Activated T-cell treated with anti-CD3 and anti-CD28 coated beads, Interleukin-2, amount 50 U/mL, for 1 hour (primary cell): ENCODE data around the gene ANKRD1.

Source experiments
- DNase-seq: peaks from one replicate; pipeline ENCODE4 v3.0.0-alpha.2; 2020

The ANKRD1 gene

GRCh38 chr10:90935581-90936275 is 14.8 kb upstream of the ANKRD1 start:
- no peak for DNase-seq

DNA sequence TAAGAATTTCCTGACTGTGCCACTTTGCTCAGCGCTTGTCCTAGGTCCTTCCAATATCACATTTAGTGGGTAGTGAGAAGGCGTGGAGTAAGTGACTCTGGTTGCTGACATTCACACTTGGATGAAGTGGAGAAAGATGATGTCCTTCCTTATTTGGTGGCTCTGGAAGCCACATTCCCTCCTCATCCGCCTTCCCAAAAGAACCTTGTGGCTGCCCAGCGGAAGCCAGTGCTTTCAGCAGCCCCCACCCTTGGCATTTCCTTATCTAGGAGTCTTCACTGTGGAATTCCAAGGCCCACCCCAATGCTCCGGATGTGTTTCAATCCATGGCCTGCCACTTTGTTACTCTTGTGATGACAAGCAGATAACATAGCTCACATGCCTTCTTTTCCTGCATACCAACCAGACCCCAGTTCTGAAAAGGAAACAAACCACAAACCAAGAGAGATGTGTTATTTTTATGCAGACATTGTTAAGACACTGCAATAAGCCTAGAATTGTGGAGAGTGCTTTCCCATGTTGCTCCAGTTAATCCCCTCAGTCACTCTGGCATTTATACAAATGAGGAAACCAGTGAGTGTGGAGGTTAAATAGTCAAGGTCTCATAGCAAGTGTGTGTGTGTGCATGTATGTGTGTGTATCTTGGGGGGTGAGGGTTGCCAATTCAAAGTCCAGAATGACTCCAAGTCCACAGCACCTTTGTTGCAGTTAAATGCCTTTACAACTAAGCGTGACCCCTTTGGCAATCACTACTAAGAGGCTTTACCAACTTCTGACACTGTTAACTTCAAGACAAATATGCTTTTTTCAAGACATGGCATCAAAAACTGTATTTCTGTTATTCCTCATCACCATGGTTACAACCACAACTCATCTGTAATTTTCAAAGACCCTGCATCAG is 10.3 kb upstream of the ANKRD1 start:
- DNase-seq: no peak

DNA sequence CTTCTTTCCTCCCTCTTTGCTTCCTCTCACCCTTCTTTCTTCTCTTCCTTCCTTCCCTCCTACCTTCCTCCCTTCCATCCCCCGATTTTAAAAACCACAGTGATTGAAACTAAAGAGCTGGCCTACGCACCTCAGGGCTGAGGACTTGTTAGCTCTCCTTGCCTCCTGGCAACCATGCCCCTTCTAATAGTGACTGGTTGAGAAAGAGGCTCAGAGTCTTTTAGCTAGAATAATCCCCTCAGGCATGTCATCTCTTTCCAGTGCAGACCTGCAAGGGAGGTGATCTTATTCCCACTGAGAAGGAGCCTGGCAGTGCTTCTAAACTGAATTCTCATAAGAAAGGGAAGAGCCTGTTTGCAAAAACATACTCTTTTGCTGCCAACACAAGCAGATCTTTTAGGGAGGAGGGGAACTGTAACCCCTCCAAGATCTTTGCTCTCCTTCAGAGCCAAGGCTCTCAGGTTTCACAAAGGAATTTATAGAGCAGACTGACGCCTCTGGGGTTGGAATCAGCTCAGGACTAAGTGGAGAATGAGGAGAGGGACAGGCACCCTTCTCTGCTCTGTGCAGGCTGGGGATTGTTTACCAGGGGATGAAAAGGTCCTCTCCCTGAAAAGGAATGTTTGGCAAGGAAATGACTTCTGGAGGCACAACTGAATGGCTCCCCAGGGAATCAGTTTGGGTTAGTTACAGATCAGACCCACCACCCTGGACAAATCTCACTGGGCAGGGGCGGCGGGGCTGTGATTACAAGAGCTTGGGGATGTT is 9.4 kb upstream of the ANKRD1 start:
- DNase-seq: no peak

GRCh38 chr10:90929179-90929578 is 8.3 kb upstream of the ANKRD1 start:
- DNase-seq: no peak

- no peak for DNase-seq
Measured at GRCh38 chr10:90927293-90927692, 6.4 kb upstream of the ANKRD1 start.

- DNase-seq: no peak
Measured at GRCh38 chr10:90925079-90926029, 4.5 kb upstream of the ANKRD1 start.

- no peak for DNase-seq
Measured at GRCh38 chr10:90924552-90924951, 3.7 kb upstream of the ANKRD1 start.

- DNase-seq: no peak
Measured at GRCh38 chr10:90923111-90923731, 2.3 kb upstream of the ANKRD1 start.

DNA sequence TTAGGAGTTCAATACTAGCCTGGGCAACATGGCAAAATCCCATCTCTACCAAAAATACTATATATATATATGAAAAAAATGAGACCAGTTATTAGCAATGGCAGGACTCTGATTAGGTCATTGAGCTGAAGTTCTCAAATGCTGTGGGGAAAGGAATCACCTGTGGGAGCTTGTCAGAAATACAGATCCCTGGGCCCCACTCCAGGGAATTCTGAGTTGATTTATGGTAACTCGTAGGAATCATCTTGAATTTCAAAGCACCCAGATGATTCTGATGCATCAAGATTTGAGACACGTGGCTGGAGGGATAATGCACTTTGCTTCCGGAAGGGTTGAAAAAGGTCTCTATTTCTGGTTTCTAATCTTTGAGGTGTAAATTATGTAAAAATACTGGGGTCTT is 1.0 kb upstream of the ANKRD1 start:
- DNase-seq: no peak

GRCh38 chr10:90919683-90920574 is 958 bp downstream of the ANKRD1 start:
- DNase-seq: no peak

GRCh38 chr10:90917968-90918318 is 2.9 kb downstream of the ANKRD1 start:
- no peak for DNase-seq

- DNase-seq: no peak
Measured at GRCh38 chr10:90917238-90917967, 3.5 kb downstream of the ANKRD1 start.

DNA sequence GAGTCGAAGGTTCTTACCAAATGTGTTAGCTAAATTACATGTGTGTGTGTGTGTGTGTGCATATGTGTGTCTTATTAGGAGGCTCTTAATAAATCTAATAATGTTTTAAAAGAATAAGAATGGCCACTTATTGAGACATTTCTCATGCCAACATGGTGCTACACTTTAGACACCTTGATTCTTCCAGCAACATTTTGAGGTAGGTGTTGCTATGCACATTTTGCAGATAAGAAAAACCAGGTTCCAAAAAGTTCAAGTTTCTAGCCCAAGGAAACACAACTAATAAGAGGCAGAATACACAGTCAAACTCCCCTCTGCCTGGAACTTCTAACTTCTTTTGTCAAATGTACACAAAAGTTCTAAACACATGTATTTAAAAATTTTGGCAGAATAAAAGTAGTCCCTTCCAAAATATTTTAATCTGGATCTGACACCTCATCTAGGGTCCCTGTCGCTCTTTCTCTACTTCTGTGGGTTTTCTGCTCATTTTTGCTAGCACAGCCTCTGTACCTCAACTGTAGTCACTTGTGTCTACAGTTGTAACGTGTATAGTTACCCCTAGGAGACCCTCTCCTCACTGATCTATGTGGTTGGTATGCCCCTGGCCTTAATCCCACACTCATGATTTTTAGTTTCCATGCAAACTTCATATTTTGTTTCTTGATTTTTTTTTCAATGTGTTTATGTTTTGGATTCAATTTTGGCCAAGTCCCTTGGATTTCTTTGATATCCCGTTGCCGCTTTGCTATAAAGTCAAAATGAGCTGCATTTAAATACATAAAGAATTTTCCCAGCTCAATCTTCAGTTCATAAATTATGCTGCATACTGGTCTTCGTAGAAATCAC is 4.3 kb downstream of the ANKRD1 start:
- DNase-seq: no peak

- no peak for DNase-seq
Measured at GRCh38 chr10:90915766-90916075, 5.2 kb downstream of the ANKRD1 start.

DNA sequence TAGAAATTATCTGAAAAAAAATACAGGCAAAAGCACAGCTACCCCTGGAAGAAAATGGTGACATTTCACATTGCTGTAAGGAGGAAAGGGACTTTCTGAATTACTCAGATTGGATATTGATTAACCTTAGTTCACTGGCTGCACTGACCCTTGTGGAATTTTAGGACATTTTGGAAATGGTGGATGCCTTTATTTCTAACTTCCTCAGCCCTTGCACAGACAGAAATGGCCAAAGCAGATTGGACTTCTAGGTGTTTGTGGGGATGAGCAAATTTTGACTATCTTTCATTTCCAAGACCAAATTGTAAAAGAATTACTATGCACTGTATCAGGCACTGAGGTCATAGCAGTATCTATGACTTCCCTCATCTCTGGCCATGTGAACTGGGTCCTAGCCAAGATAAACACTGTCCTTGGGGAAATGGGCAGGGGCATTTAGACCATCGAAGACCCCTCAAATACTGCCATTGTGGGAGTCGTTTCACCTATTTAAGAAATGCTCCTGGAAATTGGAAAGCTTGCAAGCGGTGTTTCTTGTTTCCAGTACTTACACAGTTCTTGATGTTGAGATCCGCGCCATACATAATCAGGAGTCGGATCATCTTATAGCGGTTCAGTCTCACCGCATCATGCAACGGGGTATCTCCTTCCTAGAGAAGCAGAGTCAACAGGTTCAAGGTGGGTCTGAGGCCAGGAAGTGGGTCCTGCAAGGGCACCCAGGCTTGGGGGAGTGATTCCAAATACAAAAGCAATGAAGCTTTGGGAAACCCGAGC is 5.7 kb downstream of the ANKRD1 start:
- no peak for DNase-seq

DNA sequence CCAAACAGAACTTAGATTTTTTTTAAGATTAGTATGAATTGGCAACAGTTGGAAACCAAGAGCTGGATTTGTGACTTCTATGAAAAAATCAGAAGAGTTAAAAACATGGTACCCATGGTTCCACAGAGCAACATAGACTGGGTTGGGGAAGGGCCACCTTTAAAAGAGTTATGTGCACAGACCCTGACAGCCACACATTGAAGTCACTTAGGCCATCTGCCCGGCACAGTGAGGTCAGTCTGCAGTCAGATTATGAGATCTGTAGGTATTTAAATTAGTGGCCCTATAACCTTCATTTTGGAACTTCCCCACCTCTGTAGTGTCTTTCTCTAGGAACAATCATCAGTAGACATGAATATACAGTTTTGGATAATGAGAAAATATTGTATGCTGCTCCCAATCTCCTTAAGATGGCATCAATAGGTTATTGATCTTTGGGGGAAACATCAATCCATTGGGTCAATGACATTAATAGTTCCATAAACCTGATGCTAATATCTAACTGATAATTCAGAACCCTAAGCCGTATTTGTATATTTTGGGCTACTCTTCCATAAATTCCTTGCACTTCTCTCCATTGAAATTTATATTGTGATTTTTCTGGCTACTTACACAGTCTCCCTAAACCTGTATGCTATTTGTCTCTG is 7.0 kb downstream of the ANKRD1 start:
- DNase-seq: no peak

DNA sequence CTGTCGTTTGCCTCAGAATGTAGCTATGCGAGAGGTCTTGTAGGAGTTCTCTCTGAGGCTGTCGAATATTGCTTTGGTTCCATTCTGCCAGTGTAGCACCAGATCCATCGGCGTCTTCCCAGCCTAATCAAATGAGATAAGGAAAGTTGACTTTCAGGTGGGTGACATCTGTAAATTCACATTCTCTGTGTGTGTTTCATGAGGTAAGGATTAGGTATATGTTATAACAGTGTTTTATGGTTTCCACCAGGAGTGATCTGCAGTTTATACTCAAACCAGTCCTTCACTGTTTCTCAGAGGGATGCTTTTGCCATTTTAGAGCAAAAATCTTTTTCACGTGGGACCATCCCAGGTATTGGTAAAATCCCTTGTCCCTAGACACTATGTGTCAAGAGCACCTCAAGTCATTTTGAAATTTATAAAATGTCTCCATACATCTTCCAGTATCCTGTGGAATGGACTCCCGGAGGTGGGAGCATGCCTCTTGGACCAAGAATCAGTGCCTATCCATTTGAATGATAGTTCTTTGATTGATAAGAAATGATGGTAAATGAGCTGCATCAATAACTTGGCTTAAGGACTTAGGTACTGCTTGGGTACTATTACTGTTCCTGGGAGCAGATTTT is 7.9 kb downstream of the ANKRD1 start:
- no peak for DNase-seq

DNA sequence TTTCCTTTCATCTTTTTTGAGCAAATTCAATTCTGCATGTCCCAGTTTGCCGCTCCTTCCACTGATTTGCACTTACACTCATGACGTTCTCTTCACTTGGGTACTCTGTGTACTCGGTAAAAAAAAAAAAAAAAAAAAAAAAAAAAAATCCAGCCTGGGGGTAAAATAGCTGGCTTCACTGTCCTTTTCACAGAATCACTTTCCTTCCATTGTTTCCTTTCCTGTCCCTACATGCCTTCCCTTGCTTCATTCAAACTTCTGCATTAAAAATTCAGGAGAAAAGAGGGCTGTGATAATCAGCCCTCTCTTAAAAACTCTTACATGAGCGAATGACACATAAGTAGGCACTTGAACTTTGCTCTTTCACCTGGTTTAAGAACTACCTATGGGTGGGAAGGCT is 8.7 kb downstream of the ANKRD1 start:
- no peak for DNase-seq
